ENCODE measurements around the gene METTL13. TPM values are rescaled to one million over a fixed set of nuclear protein-coding genes. Genes with fewer than 3 reads are reported as not detected.

Gene METTL13
- polyA plus RNA-seq (ENCODE audit: low read depth in 6 of 6): 10 to 100 TPM; 21.7 to 33.3 (median 28.0) TPM

DNA sequence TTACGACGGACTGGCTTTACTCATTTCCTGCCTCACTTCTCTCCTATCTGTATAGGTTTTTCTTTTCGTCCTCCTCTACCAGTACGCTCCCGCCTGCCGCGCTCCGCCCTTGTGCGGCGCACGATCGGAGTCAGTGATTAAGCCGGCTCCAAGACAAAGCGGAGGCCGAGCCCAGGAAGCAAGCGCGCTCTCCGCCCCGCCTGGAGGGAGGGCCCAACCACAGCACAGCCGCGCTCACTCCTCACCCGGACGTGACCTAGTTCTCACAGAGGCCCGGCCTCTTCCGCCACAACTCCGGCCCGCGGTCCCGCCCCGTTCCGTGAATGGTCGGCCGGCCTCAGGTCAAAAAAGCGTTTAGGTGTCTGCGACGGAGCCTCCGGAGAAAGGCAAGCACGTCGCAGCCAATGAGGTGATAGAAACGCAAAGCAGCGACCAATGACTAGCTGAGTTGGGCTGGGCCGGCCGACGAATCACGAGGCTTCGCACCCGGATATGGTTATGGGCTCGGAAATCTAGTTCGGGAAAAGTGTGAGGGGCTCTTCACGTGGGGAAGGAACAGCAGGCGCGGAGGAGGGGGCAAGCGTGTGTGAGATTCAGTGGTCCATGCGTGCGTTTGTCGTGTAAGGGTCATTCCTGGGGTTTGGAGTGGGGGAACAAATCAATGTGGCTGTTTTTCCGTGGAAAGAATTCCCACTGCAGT lies at the start of gene METTL13:
Gene METTL13, plus strand, starts transcription at position 485 of the 700 bp plus-strand sequence. CDS start 308 bp downstream, outside the sequence.
- Mint-ChIP-seq H3K27ac (peak within 1 kb of the TSS; percentile 95 to 99 (median 98)), H3K4me1 (peaks cover 39 to 47% (median 44%) of the 10 kb centered on the region in 3 donors), H3K4me3 (peak within 1 kb of the TSS; percentile 91 to 99 (median 98)), H3K36me3 (peaks cover 9 to 14% of the 10 kb centered on the region in 2 donors), H3K9me3 (peaks cover 0 to 3% (median 0%) of the 10 kb centered on the region in 7 donors), H3K27me3 (peaks cover 7 to 8% (median 7%) of the 10 kb centered on the region in 3 donors)
- ATAC-seq (ENCODE audit: low read depth in 2 of 2) (peak; percentile 92 to 93), DNase-seq (peak; percentile 98)

DNA sequence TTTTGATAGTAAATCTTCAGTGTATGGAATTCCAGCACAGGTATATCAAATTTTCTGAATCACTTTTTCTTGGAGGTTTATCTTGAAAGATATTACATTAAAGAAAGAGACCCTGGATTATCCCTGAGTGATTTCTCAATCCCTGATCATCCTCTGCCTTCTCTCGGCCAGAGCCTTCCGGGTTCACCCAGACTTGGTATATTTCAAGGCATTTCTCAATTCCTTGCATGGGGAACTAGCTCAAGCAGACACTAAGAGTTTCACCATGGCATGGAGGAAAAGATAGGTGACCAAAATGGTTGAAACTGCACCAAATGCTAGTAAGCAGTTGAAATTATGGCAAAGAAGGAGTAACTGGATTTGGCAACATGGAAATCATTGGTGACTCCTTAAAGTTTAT lies 45.3 kb upstream of the METTL13 start:
- peak overlapping the region in 1 of 6 donors; percentile 56 for H3K27ac Mint-ChIP-seq
- no peaks in the 10 kb centered on the region for H3K27me3 Mint-ChIP-seq
- peaks cover 9 to 16% of the 10 kb centered on the region in 2 donors for H3K36me3 Mint-ChIP-seq
- DNase-seq (no peak), ATAC-seq (ENCODE audit: low read depth in 2 of 2) (no peak)
- no peaks in the 10 kb centered on the region for H3K9me3 Mint-ChIP-seq
- no peak overlapping the region for H3K4me3 Mint-ChIP-seq
- H3K4me1 Mint-ChIP-seq: peaks cover 6 to 28% (median 7%) of the 10 kb centered on the region in 3 donors

DNA sequence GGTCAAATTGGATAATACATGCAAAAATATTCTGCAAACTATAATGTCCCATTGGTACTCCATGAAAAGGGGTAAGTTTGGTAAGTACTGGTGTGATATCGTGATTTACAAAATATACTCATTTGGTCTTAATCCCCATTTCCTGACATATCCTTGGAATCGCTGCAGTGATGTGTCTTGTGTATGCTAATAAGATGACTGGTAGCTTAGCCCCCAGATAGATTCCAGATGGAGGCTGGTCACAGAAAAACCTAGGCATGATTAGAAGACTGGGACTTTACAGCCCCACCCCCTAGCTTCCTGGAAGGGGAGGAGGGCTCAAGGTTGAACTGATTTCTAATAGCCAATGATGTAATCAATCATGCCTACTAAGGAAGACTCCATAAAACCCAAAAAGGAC lies 42.5 kb upstream of the METTL13 start:
- peaks cover 6 to 9% of the 10 kb centered on the region in 2 donors for H3K36me3 Mint-ChIP-seq
- DNase-seq (no peak), ATAC-seq (ENCODE audit: low read depth in 2 of 2) (no peak)
- H3K9me3 Mint-ChIP-seq: no peaks in the 10 kb centered on the region
- peak overlapping the region in 2 of 8 donors; percentile 15 to 98 for H3K4me3 Mint-ChIP-seq
- no peaks in the 10 kb centered on the region for H3K27me3 Mint-ChIP-seq
- peaks cover 21 to 44% (median 31%) of the 10 kb centered on the region in 3 donors for H3K4me1 Mint-ChIP-seq
- H3K27ac Mint-ChIP-seq: peak overlapping the region in 1 of 6 donors; percentile 69

DNA sequence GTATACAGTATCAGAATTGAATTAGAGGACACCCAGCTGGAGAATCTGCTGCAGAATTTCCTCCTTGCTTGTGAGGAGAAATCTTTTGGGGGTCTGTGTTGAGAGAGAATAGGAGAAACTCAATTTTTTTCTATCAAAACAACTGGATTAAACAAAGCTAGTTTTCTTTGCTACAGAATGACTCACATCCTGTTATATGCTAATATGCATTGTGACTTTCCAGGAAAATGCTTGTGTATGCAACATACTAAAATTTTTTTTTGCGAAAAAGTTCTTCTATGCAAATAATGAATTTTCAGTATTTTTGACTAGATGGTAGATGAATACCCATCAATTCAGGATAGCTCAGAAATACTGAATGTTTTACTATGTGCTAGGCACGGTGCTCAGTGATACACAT lies 41.8 kb upstream of the METTL13 start:
- Mint-ChIP-seq H3K4me1 (peaks cover 21 to 44% (median 26%) of the 10 kb centered on the region in 3 donors), H3K36me3 (peaks cover 6 to 9% of the 10 kb centered on the region in 2 donors), H3K27me3 (no peaks in the 10 kb centered on the region), H3K27ac (no peak overlapping the region), H3K4me3 (peak overlapping the region in 3 of 8 donors; percentile 23 to 100 (median 98)), H3K9me3 (no peaks in the 10 kb centered on the region)
- DNase-seq: no peak
- ATAC-seq (ENCODE audit: low read depth in 2 of 2): no peak

DNA sequence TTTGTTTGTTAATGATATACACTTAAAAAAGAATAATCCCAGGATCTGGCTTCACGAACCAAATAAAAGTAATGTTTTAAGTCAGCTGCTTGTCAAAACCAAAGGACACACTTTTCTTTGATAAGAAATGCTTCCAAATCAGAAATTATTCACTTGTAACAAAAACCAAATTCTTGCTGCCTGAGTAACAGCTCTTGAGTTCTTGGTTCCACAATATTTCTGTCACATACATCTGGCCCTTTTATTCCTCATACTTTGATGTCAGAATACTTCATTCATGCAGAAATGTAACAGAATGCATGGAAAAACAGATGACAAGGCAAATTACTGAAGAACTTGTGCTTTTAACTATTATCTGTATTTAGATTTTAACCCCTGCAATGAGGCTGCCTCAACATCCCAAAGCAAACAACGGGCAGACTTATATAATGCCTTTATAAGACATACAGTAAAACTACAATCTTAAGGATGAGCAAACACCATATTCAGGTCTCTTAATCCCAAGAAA lies 41.0 kb upstream of the METTL13 start:
- Mint-ChIP-seq H3K9me3 (no peaks in the 10 kb centered on the region), H3K27ac (peak overlapping the region in 1 of 6 donors; percentile 99), H3K36me3 (peaks cover 6 to 9% of the 10 kb centered on the region in 2 donors), H3K4me1 (peaks cover 21 to 42% (median 26%) of the 10 kb centered on the region in 3 donors), H3K4me3 (peak overlapping the region in 6 of 8 donors; percentile 15 to 100 (median 98)), H3K27me3 (no peaks in the 10 kb centered on the region)
- ATAC-seq (ENCODE audit: low read depth in 2 of 2) (no peak), DNase-seq (no peak)

DNA sequence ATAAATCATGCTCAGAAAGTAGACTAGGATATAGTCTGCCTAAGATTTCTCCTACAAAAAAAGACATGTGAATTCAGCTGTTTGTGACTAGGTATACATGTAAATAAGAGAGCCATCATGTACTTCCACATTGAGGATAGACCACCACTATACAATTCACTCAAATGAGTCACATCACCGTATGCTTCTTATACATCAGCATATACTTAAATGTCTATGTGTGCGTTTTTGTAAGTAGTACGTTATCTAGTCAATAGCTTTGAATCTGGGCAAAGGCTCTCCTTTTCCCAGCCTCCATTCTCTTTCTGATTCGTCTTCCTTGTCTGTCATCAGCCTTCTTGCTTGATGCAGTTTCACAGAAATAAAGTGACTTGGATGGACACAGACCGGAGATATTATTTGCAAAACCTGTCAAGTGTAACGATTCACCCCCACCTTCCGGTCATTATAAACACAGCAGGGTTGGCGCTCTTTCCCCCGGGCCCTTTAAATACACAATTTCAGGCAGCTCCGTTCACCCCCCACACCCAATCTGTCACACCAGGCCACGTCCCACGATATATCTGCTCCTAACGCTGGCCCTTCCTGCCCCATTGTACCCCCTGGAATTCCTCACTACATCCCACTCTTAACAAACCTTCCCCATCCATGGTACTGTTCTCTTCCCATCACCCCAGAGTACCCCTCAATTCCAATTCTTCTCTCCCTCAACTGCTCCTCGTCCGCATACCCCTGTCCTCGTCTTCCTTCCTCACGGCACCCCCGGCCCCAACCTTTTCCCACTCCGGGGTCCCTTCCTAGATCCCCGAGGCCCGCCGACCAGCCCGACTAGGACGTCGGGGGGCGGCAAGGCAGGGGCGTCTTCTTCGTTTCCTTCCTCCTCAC lies 40.2 kb upstream of the METTL13 start:
- no peaks in the 10 kb centered on the region for H3K9me3 Mint-ChIP-seq
- no peak for DNase-seq
- peak in 1 of 2 donors; percentile 4 for ATAC-seq (ENCODE audit: low read depth in 2 of 2)
- peak overlapping the region; percentile 93 to 100 (median 99) for H3K4me3 Mint-ChIP-seq
- no peaks in the 10 kb centered on the region for H3K27me3 Mint-ChIP-seq
- H3K27ac Mint-ChIP-seq: peak overlapping the region; percentile 95 to 100 (median 98)
- H3K4me1 Mint-ChIP-seq: peaks cover 21 to 40% (median 26%) of the 10 kb centered on the region in 3 donors
- H3K36me3 Mint-ChIP-seq: peaks cover 6 to 9% of the 10 kb centered on the region in 2 donors

DNA sequence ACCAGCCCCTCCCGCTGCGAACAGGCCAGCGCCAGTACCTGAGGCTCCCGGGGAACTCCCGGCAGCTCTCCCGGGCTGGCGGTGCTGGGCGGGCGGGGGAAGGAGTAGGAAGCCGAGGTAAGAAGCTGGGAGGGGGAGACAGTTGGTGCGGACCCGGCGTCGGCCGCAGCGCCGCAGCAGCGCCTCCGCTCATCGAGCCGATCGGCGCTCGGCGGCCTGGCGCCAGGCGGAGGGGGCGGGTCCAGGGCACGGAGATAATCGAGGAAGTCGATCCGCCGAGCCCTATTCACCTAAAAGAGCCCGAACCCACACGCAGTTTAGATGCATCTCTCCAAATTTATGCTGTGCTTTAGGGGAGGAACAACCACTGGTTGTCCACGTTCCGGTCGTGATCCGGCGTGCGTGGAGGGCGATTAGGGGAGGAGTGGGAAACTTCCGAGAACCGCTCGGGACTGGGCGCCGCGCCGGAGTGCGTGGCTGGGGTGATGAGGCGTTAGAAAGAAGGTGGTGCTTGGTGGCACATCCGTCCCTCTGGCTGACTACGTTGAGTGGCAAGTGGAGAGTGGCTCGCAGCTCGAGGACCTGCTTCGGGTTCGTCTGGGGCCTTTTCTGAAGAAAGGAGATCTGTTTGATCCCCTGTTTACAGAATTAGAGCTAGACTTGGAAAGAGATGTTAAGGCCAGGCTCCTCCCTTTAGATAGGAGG lies 39.4 kb upstream of the METTL13 start, which contains the start of gene VAMP4:
Gene VAMP4, minus strand, starts transcription at position 194 of the 705 bp plus-strand sequence. CDS start 3,651 bp downstream, outside the sequence.
- DNase-seq: peak; percentile 85
- peak; percentile 89 to 92 for ATAC-seq (ENCODE audit: low read depth in 2 of 2)
- Mint-ChIP-seq H3K36me3 (peaks cover 2 to 3% of the 10 kb centered on the region in 2 donors), H3K9me3 (no peaks in the 10 kb centered on the region), H3K4me3 (peak within 1 kb of the TSS; percentile 93 to 100 (median 99)), H3K27me3 (no peaks in the 10 kb centered on the region), H3K27ac (peak within 1 kb of the TSS; percentile 96 to 100 (median 98)), H3K4me1 (peaks cover 21 to 40% (median 26%) of the 10 kb centered on the region in 3 donors)

DNA sequence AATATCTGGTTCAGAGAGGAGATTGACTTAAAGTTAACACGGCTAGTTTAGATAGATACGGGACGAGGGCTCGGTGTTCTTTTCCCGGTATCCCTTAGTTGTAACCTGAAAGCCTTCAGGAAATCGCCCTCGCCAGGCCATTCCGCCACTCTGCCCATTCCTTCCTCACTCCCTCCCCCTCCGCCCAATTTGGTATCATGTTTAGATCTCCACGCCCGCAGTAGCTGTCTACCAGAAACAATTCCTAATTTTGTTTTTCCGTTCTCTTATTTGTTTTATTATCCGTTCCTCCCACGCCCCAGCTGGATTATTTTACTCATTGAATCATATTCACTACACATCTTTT lies 38.9 kb upstream of the METTL13 start:
- Mint-ChIP-seq H3K9me3 (no peaks in the 10 kb centered on the region), H3K27me3 (no peaks in the 10 kb centered on the region), H3K36me3 (no peaks in the 10 kb centered on the region), H3K27ac (peak overlapping the region; percentile 96 to 100 (median 98)), H3K4me1 (peaks cover 21 to 40% (median 26%) of the 10 kb centered on the region in 3 donors), H3K4me3 (peak overlapping the region; percentile 93 to 100 (median 99))
- ATAC-seq (ENCODE audit: low read depth in 2 of 2) (no peak), DNase-seq (no peak)

DNA sequence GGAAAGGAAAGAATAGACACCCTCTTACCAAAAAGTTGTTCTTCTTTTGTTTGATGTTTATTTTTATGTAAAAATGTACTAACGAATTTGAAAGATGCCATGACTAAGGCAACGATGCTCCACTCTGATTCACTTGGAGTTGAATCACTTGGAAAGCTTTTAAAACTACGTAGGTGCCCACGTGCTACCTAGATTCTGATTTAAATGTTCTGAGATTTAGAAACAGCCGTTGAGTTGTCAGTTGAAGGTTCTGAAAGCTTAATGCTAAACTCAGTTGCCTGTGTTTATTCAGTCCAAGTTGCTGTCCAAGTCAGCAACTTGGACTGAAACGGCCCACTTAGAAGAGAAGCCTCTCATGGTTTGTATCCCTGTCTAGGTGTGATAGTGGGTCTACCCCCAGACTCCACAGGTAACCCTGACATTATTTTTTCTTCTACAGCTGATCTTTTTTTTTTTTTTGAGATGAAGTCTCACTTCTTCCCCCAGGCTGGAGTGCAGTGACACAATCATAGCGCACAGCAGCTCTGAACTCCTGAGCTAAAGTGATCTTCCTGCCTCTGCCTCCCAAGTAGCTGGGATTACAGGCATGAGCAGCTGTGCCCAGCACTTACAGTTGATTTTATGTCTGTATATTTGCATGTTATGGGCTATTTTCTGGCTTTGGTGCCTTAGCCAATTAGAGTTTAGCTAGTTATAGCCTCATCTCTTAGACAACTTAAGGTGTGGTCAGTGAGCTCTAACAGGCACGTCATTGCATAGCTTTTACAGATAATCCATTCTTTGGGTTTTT lies 38.2 kb upstream of the METTL13 start:
- H3K9me3 Mint-ChIP-seq: no peaks in the 10 kb centered on the region
- H3K27ac Mint-ChIP-seq: peak overlapping the region in 5 of 6 donors; percentile 96 to 100 (median 99)
- H3K4me1 Mint-ChIP-seq: peaks cover 21 to 40% (median 26%) of the 10 kb centered on the region in 3 donors
- DNase-seq: no peak
- H3K36me3 Mint-ChIP-seq: no peaks in the 10 kb centered on the region
- peak overlapping the region; percentile 93 to 100 (median 99) for H3K4me3 Mint-ChIP-seq
- H3K27me3 Mint-ChIP-seq: no peaks in the 10 kb centered on the region
- no peak for ATAC-seq (ENCODE audit: low read depth in 2 of 2)

- no peaks in the 10 kb centered on the region for H3K27me3 Mint-ChIP-seq
- ATAC-seq (ENCODE audit: low read depth in 2 of 2) (no peak), DNase-seq (no peak)
- no peaks in the 10 kb centered on the region for H3K9me3 Mint-ChIP-seq
- H3K4me3 Mint-ChIP-seq: peak overlapping the region in 1 of 8 donors; percentile 58
- H3K36me3 Mint-ChIP-seq: no peaks in the 10 kb centered on the region
- H3K4me1 Mint-ChIP-seq: peaks cover 18 to 33% (median 26%) of the 10 kb centered on the region in 3 donors
- H3K27ac Mint-ChIP-seq: no peak overlapping the region
Observed at GRCh38 chr1:171744986-171745385, 36.5 kb upstream of the METTL13 start.

- H3K27ac Mint-ChIP-seq: no peak overlapping the region
- H3K36me3 Mint-ChIP-seq: no peaks in the 10 kb centered on the region
- no peaks in the 10 kb centered on the region for H3K27me3 Mint-ChIP-seq
- peaks cover 0 to under 1% (median under 1%) of the 10 kb centered on the region in 3 donors for H3K4me1 Mint-ChIP-seq
- DNase-seq (no peak), ATAC-seq (ENCODE audit: low read depth in 2 of 2) (no peak)
- H3K4me3 Mint-ChIP-seq: no peak overlapping the region
- no peaks in the 10 kb centered on the region for H3K9me3 Mint-ChIP-seq
Observed at GRCh38 chr1:171748651-171749050, 32.8 kb upstream of the METTL13 start.

DNA sequence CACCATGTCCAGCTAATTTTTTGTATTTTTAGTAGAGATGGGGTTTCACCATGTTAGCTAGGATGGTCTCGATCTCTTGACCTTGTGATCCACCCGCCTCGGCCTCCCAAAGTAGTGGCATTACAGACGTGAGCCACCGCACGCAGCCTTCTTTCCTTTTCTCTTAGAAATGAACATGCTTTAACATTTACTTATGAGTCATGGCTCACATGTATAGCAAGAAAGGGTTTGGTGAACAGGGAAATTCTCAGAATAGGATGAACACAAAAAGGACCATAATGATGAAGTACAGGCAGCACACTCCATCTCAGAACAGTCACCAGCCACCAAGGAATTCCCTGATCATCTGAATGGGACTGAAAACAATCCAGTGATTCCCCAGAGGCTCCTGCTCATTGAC lies 30.2 kb upstream of the METTL13 start:
- Mint-ChIP-seq H3K4me3 (no peak overlapping the region), H3K36me3 (no peaks in the 10 kb centered on the region), H3K9me3 (no peaks in the 10 kb centered on the region), H3K27me3 (peaks cover 16 to 23% (median 17%) of the 10 kb centered on the region in 3 donors), H3K4me1 (no peaks in the 10 kb centered on the region), H3K27ac (no peak overlapping the region)
- ATAC-seq (ENCODE audit: low read depth in 2 of 2) (no peak), DNase-seq (no peak)
